ENCODE data around the gene PGM1. TPM values are rescaled to one million over a fixed set of nuclear protein-coding genes. Genes with fewer than 3 reads are reported as not detected.

PGM1 gene
- total and polyA plus RNA-seq, 9 of the 15 experiments (the other 6 are each of a cell fraction or from before 2014, with no cell fraction given) = 0.03 to 0.31 (median 0.09) TPM; not detected in 5

DNA sequence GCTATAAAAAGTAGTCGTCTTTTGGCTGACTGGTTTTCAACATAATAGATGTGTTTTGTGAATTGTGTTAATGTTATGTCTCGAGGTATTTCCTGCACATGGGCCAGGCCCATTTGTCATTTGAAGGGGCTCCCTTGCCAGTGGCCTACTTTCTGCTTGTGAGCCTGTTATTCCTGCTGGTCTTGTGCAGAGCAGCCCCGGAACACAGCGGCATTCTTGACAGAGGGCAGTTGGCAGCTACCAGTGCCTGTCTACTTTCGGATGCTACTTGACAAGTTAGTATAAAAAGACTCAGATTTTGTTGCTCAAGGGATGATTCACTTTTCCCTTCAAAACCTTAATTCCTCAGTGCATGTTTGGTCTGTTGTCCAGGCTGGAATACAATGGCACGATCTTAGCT lies 28.5 kb downstream of the PGM1 start (continued):
- TF ChIP-seq PCBP2 (IDR thresholded peaks at IDR 0.05; ENCODE audit: low read depth, low read length, poor library complexity, severe bottlenecking) = no peak
- no peak for TF ChIP-seq MYBL2 (IDR thresholded peaks at IDR 0.05; ENCODE audit: low read depth)
- TF ChIP-seq MYBL2 (CRISPR knock-in tag; IDR thresholded peaks at IDR 0.05; ENCODE audit: borderline replicate concordance) = no peak
- TF ChIP-seq SREBF2 (CRISPR knock-in tag; IDR thresholded peaks at IDR 0.05) = no peak
- TF ChIP-seq, protein P1, sequence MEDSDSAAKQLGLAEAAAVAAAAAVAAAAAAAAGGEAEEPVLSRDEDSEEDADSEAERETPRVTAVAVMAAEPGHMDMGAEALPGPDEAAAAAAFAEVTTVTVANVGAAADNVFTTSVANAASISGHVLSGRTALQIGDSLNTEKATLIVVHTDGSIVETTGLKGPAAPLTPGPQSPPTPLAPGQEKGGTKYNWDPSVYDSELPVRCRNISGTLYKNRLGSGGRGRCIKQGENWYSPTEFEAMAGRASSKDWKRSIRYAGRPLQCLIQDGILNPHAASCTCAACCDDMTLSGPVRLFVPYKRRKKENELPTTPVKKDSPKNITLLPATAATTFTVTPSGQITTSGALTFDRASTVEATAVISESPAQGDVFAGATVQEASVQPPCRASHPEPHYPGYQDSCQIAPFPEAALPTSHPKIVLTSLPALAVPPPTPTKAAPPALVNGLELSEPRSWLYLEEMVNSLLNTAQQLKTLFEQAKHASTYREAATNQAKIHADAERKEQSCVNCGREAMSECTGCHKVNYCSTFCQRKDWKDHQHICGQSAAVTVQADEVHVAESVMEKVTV (CRISPR knock-in tag; IDR thresholded peaks at IDR 0.05) = no peak
- TF ChIP-seq FOSL1 (tag; conservative IDR thresholded peaks at IDR 0.05) = no peak
- TF ChIP-seq, protein P2, sequence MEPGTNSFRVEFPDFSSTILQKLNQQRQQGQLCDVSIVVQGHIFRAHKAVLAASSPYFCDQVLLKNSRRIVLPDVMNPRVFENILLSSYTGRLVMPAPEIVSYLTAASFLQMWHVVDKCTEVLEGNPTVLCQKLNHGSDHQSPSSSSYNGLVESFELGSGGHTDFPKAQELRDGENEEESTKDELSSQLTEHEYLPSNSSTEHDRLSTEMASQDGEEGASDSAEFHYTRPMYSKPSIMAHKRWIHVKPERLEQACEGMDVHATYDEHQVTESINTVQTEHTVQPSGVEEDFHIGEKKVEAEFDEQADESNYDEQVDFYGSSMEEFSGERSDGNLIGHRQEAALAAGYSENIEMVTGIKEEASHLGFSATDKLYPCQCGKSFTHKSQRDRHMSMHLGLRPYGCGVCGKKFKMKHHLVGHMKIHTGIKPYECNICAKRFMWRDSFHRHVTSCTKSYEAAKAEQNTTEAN (CRISPR knock-in tag; IDR thresholded peaks at IDR 0.05) = no peak

Measured in K562 (cell line).